ENCODE data around the gene CRB3.
"Not testable (repeated sequence)": the region's sequence is repeated elsewhere in the genome, so short reads cannot be mapped to it uniquely, and the experiment has no call there.

CRB3 gene, protein sequence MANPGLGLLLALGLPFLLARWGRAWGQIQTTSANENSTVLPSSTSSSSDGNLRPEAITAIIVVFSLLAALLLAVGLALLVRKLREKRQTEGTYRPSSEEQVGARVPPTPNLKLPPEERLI

DNA sequence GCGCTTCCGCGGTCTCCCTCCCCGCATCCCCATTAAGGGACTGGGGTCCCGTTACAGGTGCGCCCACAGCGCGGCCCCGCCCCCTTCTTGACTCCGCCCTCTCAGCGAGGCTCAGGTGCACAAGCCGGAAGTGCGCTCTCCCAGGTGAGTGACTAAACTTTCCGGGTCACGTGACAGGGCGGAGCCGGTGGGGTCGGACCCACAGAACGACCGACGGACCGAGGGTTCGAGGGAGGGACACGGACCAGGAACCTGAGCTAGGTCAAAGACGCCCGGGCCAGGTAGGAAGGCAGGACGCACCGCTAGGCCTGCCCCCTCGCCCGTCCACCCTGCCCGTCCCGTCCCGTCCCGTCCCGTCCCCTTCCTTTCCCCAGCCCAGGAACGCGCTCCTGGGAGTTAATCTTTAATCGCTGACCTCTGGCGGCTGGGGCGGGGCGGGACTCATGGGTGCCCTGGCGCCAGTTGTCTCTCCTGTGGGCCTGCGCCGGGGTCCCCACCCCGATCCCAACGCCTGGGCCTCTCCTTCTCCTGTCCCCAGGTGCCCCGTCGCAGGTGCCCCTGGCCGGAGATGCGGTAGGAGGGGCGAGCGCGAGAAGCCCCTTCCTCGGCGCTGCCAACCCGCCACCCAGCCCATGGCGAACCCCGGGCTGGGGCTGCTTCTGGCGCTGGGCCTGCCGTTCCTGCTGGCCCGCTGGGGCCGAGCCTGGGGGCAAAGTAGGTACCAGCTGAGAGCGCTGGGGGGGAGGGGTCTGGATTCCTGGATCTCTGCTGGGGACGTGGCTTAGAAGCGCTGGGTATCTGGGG lies at the start of gene CRB3:
TSS of gene CRB3 (plus strand) at position 202 of the 804 bp plus-strand sequence. CDS start at position 633, 431 bp downstream.
- no peak for DNase-seq (ENCODE audit: low read depth)

DNA sequence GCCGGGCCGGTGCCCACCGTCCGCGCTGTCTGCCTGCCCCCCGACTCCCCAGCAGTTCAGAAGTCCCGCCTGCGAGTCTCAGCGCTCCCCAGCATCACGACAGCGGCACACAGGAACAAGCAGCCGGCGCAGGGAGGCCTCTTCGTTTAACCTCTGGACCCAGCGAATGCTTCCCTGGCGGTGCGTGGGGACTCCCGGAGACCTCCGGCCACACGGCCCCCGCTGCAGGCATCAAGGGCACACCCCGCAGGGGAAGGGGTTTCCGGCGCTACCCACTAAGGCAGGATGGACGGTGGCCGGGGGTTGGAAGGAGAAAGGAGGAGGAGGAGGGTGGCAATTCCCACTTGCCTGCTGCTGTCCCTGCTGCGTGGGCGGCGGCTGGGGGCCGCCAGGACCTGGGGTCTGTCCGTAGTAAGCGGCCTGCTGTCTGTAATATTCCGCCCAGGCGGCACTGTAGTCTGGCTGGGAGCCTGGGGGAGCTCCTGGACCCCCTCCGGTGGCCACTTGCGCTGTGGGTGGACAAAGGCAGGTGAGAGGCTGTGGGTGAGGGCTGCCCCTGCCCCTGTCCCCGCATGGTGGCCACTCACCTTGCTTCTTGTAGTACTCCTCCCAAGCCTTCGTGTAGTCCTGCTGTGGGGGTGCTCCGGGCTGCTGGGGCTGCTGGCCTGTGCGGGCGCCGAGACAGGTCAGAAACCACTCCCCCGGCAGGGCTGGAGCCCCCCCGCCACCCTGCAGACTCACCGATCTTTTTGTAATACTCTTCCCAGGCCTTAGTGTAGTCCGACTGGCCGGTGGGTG lies 49.1 kb upstream of the CRB3 start:
- DNase-seq (ENCODE audit: low read depth), result no peak

DNA sequence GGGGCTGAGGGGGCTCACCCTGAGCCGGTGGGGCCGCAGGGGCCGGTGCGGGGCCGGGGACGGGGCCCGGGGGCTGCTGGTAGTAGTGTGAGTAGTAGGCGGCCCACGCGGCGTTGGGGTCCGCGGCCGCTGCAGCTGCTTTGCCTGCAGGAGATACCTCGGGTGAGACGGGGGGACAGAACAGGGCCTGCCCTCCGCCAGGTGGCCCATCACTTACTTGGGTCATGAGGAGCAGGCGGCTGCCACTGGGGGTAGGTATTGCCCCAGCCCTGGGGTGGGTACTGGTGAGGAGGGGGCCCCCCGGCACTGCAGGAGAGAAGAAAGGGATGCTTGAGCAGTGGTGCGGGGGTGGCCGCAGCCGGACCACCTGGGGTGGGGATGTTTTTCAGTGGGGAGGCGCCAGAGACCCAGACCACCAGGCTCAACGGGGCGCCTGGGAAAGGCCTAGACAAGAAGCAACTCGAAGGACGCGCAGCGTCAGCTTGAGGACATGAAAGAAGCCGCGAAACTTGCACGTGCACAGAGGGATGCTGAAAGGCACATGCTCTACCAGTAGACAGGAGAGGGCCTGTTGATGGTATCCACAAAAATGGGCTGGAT lies 48.4 kb upstream of the CRB3 start:
- DNase-seq (ENCODE audit: low read depth), result no peak

DNA sequence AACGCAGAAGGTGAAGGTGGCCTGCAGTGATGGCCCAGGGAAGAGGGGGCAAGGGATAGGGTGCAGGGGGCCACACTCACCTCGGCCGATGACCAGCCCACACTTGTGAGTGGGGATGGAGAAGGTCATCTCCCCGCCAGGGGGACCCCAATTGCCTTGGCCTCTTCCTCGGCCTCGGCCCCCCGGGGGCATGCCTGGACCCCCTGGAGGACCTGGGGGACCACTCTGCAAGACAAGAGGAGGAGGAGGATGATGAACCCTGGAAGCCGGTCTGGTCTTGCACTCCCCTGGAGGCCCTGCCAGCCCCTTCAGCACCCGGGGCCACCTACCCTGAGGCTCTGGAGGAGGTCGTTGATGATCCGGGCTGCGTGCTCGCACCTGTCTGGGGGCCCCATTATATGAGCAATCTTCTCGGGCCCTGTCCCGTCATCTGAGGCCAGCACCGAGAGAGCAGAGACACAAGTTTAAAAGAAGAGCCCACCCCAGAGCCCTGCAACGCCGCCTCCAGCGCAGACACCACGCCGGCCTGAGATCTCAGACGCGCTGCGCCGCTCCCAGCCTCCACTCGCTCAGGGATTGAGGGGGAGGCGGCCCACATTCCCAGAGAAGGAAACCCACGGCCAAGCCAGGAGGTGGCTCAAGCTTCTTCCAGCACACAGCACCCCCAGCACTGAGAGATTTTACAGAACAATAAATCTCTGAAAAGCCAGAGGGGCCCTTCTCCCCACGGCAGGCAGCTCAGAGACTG lies 47.2 kb upstream of the CRB3 start:
- no peak for DNase-seq (ENCODE audit: low read depth)

DNA sequence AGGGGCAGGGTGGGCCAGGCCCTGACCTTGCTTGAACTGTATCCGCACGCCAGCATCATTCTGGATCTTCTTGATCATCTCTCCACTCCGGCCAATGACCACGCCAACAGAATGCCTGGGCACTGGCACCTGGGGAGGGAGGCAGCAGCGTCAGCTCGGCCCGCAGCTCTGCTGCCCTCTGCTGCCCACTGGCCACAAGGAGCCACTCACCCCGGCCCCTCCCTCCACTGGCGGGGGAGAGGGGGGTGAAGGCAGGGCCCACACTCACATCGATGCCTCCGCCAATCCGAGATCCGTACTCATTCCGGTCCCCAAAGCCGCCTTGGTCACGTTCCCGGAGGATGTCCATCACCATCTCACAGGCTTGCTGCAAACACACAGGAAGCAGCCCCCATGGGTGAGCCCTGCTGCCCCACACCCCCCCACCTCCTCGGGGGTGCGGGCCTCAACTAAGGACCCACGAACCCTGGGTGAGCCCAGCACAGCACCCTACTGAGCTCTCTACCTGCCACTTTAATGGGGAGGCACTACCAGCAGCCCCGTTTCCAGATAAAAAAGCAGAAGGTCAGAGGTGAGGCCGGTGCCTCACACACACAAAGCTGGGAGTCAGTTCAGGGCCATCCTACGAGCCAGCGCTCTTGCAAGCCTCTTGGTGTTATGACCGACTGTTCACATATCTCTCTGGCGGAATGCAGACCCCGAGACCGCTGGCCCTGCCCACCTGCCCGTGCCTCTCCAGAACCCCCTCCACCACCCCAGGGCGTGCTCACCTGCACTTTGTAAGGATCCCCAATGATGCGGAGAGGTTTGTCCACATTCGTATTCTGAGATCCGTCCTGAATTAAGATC lies 46.1 kb upstream of the CRB3 start:
- DNase-seq (ENCODE audit: low read depth), result no peak

DNA sequence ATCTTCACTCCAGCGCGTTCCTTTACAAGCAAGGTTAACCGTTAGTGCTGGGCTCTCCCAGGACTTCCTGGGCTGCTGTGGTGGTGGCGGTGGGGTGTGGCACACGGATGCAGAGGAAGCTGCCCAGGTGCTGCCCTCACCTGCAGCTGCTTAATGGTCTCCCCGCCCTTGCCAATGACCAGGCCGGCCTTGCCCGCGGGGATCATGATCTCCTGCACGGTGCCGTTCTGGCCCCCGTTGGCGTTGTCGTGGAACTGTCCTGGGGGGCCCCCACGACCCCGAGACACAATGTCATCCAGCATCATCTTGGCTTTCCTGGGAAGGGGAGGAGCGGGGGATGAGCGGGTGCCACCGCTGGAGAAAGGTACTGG lies 45.5 kb upstream of the CRB3 start:
- DNase-seq (ENCODE audit: low read depth), result no peak

DNA sequence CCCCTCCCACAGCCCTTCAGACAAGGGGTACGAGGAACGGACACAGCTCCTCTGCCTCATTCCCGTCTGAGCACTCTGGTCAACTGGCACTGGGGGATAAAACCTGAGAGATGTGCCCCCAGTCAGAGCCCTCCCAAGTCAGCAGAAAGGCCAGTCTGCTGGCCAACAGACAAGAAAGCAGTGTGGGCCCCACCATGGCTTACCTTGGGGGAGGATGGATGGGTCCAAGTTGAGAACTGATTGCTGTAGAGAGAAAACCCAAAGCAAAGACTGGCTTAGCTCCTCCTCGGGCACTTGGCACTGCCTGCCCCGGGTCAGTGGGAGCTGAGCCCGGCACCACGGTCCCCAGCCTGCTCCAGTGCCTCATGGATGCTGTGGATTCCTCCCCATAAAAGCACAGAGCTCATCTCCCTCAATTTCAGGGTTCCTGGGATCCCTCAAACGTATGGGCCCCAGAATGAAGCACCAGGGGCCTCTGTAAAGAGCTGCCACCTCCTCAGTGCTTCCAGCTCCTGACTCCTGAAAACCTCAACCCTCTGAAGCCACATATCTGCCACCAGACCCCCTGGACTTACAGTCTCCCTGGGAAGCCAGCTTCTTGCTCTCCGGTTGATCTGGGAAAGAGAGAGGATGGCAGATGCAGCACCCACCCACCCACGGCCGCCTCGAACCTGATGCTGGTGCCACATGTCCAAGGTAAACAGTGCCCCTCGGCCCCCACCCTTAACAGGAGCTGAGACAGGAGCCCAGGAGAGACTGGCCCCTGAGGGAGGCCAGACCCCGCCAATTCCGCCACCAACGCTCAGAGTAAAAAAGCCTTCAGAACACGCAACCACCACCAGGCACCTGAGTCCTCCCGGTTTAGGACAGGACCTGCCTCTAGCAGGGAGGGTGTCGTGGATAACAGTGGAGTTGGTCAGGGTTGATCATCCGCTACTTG lies 42.7 kb upstream of the CRB3 start:
- DNase-seq (ENCODE audit: low read depth), result no peak

DNA sequence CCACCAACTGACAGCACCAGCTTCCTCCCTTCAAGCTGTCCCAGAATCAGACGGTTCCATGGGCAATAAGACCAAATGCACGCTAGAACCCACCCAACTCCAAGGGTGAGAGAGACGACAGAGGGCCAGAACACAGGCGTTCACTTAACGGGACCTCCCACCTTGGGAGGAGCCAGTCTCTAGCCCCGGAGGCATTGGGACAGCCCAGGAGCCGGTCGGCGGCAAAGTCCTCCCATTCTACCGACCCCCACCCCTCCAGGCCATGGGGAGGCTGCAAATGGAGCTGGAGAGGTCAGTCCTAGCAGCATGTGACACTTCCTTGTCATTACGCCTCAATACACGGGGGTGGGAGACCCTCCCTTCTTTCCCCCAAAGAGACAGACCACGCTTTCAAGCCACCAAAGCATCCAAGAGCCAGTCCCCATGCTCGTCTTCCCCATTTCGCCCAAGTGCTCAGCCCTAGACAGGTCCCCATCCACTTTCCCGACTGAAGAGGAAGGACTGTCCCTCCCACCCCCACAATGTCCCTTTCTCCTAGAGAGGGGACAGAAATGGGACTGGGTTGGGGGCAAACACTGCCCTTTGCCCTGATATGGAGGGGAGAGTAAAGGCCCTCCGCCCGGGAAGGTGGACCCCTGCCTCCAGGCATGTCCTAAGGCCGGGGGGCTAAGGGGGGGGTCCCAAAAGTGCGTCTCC lies 40.4 kb upstream of the CRB3 start:
- DNase-seq (ENCODE audit: low read depth), result peak; percentile 26

DNA sequence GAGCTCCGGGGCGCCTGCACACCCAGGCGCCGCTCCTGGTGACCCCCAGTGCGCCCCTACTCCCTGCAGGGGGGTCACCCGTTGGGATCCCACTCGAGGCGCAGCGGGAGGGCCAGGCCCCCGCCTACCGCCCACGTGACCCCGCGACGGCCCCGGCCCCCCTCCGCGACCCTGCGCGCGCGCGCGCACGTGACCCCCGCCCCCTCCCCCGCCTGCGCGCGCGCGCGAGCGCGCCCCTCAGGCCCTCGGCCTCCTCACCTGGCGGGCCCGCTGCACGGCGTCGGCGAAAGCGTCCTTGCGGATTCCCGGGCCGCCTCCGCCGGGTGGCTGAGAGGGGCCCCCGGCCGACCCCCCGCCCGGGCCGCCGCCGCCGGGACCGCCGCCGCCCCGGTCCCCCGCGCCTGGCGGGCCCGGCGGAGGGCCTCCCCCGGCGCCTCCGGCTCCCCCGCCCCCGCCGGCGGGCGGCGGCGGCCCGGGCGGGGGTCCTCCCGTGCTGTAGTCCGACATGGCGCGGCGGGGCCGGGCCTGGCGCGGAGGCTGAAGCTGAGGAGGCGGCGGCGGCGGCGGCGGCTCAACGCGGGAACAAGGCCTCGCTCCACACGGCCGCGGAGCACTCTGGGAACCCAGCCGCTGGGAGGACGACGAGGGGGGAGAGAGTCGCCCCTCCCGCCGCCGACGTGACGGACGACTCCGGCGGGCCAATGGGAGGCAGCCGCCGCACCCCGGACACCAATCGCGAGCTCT lies 39.7 kb upstream of the CRB3 start, which contains the start of gene KHSRP:
TSS of gene KHSRP (minus strand) at position 617 of the 744 bp plus-strand sequence. CDS start at position 507, 110 bp downstream.
- no peak for DNase-seq (ENCODE audit: low read depth)

DNA sequence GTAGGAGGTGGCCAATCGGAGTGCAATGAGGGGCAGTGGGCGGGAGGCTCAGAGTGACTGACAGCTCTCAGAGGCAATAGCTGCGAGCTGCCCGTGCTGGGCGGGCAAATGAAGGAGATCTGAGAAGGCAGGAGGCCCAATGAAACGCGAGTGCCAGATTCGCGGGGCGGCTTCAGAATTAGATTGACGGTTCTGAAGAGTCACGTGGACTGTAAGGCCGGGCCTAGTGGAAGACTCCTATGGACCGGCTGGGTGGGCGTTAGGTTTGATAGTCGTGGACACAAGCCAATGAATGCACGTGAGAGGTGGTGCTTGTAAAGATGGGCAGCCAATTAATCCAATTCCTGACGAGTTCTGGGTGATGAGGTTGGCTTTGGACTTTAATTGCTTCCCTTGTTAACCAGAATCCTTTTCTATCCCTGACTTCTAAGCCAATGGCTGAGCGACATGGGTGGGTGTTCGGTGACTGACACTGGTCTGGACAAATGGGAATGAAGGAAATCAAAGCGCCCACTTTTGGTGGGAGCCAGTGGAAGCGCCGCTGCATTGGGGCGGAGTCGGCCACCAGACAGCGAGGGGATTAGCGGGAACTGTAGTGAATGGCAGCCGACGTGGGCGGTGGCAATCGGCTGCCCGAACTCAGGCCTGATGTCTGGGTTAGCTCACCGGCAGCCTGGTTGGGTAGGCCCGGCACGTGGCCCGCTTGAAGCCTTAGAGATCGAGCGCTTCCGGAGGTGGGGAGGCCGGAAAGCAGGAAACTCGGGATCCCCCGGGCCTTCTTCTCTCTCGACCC lies 38.9 kb upstream of the CRB3 start:
- peak; percentile 98 for DNase-seq (ENCODE audit: low read depth)

DNA sequence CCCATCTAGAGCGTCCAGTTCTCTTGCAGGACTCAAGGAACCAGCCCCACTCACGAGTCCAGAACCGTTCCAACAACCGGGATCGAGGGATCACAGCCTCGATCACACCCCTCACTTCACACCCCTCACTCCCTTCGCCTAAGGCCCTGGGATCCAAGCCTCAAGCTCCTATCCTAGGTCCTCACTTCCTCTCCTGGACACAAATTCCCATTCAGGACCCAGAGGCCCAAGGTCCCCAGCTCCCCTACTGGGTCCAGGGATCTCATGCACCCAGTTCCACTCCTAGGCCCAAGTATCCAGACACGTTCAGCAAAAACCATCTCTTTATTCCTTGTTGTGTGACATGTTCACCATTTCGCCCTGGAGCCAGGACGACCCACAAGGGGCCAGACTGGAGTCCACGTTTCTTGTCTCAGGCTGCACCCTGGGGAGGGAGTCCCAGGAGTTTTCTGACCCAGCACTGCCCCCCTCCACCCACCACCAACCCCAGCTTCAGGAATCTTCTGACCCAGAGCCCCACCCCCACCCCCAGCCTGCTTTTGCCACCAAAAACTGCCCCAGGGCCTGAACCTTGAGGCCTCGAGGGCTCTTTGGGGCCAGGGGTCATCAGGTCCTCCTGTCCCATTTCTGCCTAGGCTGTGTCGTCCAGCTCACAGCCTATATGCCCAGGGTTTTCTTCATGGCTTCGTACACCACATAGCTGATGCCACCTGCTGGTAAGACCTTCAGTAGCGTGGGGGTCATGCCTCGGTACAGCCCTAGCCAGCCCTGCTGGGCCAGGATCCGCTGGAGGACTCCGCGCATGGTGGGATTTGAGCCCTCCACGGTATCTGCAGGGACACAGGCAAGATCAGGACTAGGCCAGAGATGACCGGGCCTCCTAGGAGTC lies 38.1 kb upstream of the CRB3 start:
- no peak for DNase-seq (ENCODE audit: low read depth)

DNA sequence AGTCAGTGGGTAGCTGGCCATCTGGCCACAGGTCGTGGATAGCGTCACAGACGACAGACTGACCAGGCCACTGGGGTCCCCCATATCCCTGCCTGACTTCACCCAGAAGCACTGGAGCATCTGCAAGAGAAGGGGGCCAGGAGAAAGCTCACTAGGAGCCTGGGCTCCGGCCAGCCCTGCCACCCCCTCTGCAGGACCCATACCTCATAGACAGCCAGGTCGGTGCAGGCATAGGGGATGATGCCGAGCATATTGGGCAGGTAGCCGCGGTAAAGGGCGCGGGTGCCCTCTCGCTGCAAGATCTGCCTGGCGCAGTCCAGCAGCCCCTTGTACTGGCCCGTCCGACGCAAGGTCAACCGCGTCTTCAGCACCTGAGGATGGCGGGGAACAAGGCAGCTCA lies 36.9 kb upstream of the CRB3 start:
- no peak for DNase-seq (ENCODE audit: low read depth)

DNA sequence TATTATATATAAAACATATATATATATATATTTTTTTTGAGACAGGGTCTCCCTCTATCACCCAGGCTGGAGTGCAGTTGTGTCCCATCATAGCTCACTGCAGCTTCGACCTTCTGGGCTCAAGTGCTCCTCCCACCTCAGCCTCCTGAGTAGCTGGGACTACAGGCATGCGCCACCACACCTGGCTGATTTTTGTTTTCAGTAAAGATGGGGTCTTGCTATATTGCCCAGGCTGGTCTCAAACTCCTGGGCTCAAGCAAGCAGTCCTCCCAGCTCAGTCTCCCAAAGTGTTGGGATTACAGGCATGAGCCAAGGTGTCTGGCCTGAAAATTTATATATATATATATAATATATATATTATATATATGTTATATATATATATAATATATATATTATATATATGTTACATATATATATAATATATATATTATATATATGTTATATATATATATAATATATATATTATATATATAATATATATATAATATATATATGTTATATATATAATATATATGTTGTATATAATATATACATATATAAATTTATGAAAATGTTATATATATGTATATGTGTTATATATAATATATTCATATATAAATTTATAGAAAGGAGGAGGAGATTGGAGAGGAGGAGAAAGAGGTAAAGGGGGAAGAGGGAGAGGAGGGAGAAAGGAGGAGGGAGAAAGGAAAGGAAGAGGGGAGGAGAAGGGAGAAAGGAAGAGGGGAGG lies 35.2 kb upstream of the CRB3 start:
- DNase-seq (ENCODE audit: low read depth), result not testable (repeated sequence)

DNA sequence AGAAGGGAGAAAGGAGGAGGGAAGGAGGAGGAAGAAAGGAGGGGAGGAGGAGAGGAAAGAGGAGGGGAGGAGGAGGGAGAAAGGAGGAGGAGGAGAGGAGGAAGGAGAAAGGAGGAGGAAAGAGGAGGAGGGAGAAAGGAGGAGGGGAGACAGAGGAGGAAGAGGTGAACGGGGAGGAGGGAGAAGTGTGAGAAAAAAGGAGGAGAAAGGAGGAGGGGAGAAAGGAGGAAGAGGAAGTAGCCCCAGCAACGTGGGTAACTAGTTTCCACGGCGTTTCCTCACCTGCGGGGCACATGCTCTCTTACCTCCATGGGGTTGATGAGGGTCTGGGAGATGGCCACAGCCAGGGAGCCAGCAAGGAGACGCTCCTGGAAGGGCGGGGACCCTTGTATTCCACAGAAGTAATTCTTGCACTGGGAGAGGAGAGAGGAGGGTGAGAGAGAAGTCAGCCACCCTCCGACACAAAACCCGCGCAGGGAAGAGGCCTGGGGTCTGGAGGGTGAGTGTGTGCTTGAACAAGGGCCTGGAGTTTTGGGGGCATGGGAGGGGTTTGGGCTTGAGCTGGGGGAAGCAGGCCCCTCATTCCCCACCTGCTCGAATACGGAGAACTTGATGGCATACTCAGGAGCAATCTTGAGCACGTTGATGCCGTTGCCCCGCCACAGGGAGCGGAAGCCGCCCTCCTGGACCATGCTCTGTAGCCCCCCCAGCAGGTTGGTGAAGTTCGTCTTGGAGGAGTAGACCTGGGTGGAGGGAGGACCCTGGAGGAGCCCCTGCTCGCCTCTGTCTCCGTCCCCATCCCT lies 34.5 kb upstream of the CRB3 start:
- DNase-seq (ENCODE audit: low read depth), result no peak

DNA sequence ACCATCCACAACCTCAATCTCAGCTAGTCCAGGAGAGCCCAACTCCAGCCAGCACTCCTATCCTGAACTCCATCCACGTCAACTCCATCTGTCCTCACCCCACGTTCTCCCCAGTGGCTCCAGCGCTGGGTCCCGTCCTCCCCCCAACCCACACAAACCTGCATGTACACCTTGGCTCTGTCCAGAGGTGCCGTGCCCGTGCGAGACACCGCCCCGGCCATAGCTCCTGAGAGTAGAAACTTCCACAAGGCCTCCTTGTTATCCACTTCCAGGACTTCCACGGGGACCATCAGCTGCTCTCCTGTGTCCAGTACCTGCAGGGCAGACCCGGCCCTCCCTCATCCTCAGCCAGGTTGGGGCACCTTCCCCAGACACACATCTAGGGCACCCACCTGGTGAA lies 32.2 kb upstream of the CRB3 start:
- DNase-seq (ENCODE audit: low read depth), result no peak
